Adrenal gland (tissue), 12 donors: ENCODE data around the gene MIPOL1. TPM values are rescaled to one million over a fixed set of nuclear protein-coding genes. Genes with fewer than 3 reads are reported as not detected.
"Not testable (repeated sequence)": the region's sequence is repeated elsewhere in the genome, so short reads cannot be mapped to it uniquely, and the experiment has no call there.

Experiments
- DNase-seq, 7 donors: peaks; one replicate each; pipeline ENCODE4 v3.0.0-alpha.2; 2019 to 2020
- H3K27ac ChIP-seq, 5 donors: fragments of 200-600 bp; sonication (generic) in 4 of 5; 1 replicate in 3 of 5; 2 replicates in 2 of 5; pipeline versions ENCODE4 v1.5.1 to v1.8.0; 2016 to 2020; ENCODE audit warnings: mild to moderate bottlenecking in 1 of 5
- H3K27me3 ChIP-seq: fragments of 200-600 bp; 2 replicates; pipeline ENCODE4 v1.8.0; 2021
- H3K36me3 ChIP-seq, 2 donors: fragments of 200-600 bp; replicated peaks in 1 of 2; 1 replicate in 1 of 2; 2 replicates in 1 of 2; pipeline versions ENCODE4 v1.5.1 to v1.8.0; 2018 to 2022
- H3K4me1 ChIP-seq, 2 donors: fragments of 200-600 bp; replicated peaks in 1 of 2; 1 replicate in 1 of 2; 2 replicates in 1 of 2; pipeline versions ENCODE4 v1.5.1 to v1.8.0; 2018 to 2021
- H3K4me3 ChIP-seq, 4 donors: fragments of 200-600 bp; sonication (generic) in 3 of 4; one replicate each; pipeline ENCODE4 v1.5.1; 2016 to 2018
- H3K9me3 ChIP-seq, 3 donors: fragments of 200-600 bp; sonication (generic) in 1 of 3; replicated peaks in 1 of 3; 1 replicate in 2 of 3; 2 replicates in 1 of 3; pipeline versions ENCODE4 v1.5.1 to v1.8.0; 2016 to 2021
- POLR2A ChIP-seq, 2 donors: fragments of 450-650 bp; IDR thresholded peaks; one replicate each; pipeline ENCODE4 v1.6.1; 2017; ENCODE audit warnings: antibody characterized with exemption in 2 of 2, mild to moderate bottlenecking in 2 of 2, moderate library complexity in 1 of 2
- WGBS, 4 donors: extraction: QIAGEN DNeasy Blood & Tissue Kit in 2 of 4; methylation state at CpG; one replicate each; pipeline versions ENCODE4 v1.1.5 to v1.1.7; 2013 to 2017; 5-methylcytosine and 5-hydroxymethylcytosine counted together
- intact Hi-C, 2 donors: fragments of 100-400 bp; cut with DNase I; formaldehyde crosslinking; loops; one replicate each; pipeline versions ENCODE4 v1.14.1 to v1.15.0; 2022 to 2023
- polyA plus RNA-seq, 3 donors: library from polyadenylated mRNA; stranded (reverse); fragments of 200-250 nt in 2 of 3; fragments of 350-450 nt in 1 of 3; fragmentation: Illumina TruSeq in 1 of 3; extraction: RNeasy Lipid Tissue Mini Kit (QIAGEN cat#74804) in 1 of 3; gene quantifications; one replicate each; pipeline ENCODE4 v1.2.3, GENCODE V29; 2013 to 2014
- total RNA-seq, 9 donors: library from RNA; depleted of rRNA in 4 of 9; stranded (reverse); fragments of >200 nt in 4 of 9; fragments of 120-200 nt in 1 of 9; fragmentation: NEBNext Ultra II Directional in 1 of 9; extraction: Animal tissue kit (Norgen Biotek cat#: 25700) in 1 of 9; gene quantifications; one replicate each; pipeline versions ENCODE4 v1.1.0 to v1.2.4, GENCODE V29; 2013 to 2023
- TF ChIP-seq, protein P1 (sequence below), 6 experiments: fragments of 450-650 bp in 4 of 6; fragments of 200-600 bp in 2 of 6; sonication (generic) in 1 of 6; IDR thresholded peaks; 1 replicate in 5 of 6; 2 replicates in 1 of 6; pipeline versions ENCODE4 v1.5.1 to v1.8.0; 2016 to 2021; ENCODE audit warnings: antibody characterized with exemption in 6 of 6, mild to moderate bottlenecking in 2 of 6, moderate library complexity in 1 of 6
- donor health status: healthy with polysubstance abuse.
- donor health status: Bipolar disorder and iron deficiency.
- donor health status: DM: yes; HTN: yes; CAD: no.
- donor health status: DM: no; HTN: no; CAD: no.
- donor health status: DM: no; HTN: no; CAD: no.
- donor health status: DM: yes; HTN: yes; CAD: no.

The MIPOL1 gene
- total and polyA plus RNA-seq, 12 donors, result 2.6 to 19.1 (median 7.8) TPM

DNA sequence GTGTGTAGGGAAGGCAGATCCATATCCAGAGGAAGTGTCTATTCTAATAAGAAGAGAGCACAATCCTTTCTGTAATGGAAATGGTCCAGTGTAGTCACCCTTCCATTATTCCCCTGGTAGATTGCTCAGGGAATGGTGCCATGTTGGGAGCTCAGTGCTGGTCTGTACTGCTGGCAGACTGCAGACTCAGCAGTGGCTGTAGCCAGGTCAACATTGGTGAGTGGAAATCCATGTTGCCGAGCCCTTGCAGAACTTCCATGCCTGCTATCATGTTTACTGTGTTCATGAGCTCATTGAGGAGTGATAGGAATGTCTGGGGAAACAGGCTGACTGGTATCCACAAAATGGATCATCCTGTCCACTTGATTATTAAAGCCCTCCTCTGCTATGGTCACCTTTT lies 128.7 kb downstream of the MIPOL1 start:
- TF ChIP-seq, protein P1, sequence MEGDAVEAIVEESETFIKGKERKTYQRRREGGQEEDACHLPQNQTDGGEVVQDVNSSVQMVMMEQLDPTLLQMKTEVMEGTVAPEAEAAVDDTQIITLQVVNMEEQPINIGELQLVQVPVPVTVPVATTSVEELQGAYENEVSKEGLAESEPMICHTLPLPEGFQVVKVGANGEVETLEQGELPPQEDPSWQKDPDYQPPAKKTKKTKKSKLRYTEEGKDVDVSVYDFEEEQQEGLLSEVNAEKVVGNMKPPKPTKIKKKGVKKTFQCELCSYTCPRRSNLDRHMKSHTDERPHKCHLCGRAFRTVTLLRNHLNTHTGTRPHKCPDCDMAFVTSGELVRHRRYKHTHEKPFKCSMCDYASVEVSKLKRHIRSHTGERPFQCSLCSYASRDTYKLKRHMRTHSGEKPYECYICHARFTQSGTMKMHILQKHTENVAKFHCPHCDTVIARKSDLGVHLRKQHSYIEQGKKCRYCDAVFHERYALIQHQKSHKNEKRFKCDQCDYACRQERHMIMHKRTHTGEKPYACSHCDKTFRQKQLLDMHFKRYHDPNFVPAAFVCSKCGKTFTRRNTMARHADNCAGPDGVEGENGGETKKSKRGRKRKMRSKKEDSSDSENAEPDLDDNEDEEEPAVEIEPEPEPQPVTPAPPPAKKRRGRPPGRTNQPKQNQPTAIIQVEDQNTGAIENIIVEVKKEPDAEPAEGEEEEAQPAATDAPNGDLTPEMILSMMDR (IDR thresholded peaks at IDR 0.05), result no peak
- no peak for TF ChIP-seq POLR2A (IDR thresholded peaks at IDR 0.05)
- 89 to 100% (median 95%) methylated on average over 1 of the region's 1 CpG for WGBS, 4 donors
- H3K9me3 ChIP-seq, result no peaks in the 10 kb centered on the region
- no peaks in the 10 kb centered on the region for H3K27me3 ChIP-seq
- no peak for DNase-seq
- no peak overlapping the region for H3K4me3 ChIP-seq
- no peak overlapping the region for H3K27ac ChIP-seq
- no peaks in the 10 kb centered on the region for H3K36me3 ChIP-seq
- intact Hi-C loops, result no loop called here
- no peaks in the 10 kb centered on the region for H3K4me1 ChIP-seq

DNA sequence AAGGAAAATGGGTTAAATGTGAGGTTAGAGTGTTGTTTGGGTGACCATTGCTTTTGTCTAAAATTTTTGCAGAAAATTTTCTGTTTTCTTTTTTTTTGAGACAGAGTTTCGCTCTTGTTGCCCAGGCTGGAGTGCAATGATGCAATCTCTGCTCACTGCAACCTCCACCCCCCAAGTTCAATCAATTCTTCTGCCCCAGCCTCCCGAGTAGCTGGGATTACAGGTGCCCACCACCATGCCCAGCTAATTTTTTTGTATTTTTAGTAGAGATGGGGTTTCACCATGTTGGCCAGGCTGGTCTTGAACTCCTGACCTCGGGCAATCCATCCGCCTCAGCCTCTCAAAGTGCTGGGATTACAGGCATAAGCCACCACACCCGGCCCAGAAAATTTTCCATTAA lies 130.2 kb downstream of the MIPOL1 start:
- H3K27me3 ChIP-seq, H3K4me3 ChIP-seq, H3K36me3 ChIP-seq, H3K9me3 ChIP-seq, H3K27ac ChIP-seq, H3K4me1 ChIP-seq, DNase-seq, intact Hi-C loops: not testable (repeated sequence)
- WGBS, 4 donors, result 86 to 94% (median 90%) methylated on average over 5 of the region's 5 CpGs

DNA sequence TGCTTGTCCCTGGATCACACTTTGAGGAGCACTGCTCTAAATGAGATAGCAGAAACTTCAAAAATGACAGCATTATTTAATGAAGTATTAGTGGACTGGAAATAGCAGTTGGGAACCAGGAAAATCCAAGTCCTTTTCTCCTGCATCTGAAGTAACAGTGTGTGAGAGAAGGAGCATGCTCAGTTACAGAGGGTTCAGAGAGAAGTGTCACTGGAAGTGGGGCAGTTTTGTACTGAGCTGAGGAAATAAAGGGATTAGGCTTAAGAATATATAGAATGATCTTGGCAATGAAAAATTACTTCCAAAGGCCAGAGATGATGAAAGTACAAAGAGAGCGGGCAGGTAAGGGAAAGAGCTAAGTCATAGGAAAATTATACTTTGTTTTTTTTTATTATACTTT lies 130.9 kb downstream of the MIPOL1 start:
- Histone ChIP-seq H3K4me1 (no peaks in the 10 kb centered on the region), H3K9me3 (no peaks in the 10 kb centered on the region), H3K36me3 (no peaks in the 10 kb centered on the region), H3K27ac (no peak overlapping the region), H3K4me3 (no peak overlapping the region), H3K27me3 (no peaks in the 10 kb centered on the region)
- TF ChIP-seq, protein P1 (IDR thresholded peaks at IDR 0.05), result no peak
- no peak for TF ChIP-seq POLR2A (IDR thresholded peaks at IDR 0.05)
- intact Hi-C loops, result no loop called here
- 91 to 100% (median 97%) methylated on average over 1 of the region's 1 CpG for WGBS, 4 donors
- no peak for DNase-seq

DNA sequence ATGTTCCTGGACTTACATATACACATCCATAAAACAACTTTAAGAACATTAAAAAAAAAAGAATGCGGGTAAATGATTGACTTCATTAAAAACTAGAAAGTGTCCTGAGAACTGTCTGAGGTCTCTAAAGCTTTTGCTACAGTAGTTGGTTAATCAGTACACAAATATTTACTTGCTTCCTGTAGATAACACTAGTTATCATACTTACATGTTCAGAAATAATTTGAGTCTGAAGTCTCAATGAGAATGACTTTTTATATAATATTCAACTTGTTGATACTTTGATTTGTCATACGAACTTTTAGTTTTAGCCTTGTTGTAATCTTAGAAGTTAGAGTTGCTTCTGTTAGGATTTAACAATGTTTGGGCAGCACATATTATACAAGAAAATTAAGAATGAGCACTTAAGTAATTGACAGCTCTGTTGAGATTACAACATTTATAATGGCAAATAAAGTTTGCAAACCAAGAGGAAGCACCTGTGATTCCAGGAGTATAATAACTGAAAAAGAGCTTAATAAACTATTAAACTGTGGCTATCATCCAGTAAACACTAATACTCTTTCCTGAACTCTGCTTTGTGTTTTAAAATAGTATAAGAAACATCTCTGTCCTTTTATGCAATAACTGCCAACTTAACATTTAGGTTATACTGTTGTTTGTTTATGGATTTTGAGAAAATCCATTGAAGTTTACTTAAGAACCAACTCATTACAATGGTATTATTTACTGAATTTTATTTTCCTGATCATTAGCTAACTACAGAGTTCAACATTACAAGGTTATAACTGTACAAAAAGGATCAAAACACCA lies 131.7 kb downstream of the MIPOL1 start:
- Histone ChIP-seq H3K4me1 (no peaks in the 10 kb centered on the region), H3K27me3 (no peaks in the 10 kb centered on the region), H3K27ac (no peak overlapping the region), H3K9me3 (no peaks in the 10 kb centered on the region), H3K4me3 (no peak overlapping the region), H3K36me3 (no peaks in the 10 kb centered on the region)
- 76 to 89% (median 86%) methylated on average over 2 of the region's 2 CpGs for WGBS, 4 donors
- TF ChIP-seq, protein P1 (IDR thresholded peaks at IDR 0.05), result no peak
- no peak for TF ChIP-seq POLR2A (IDR thresholded peaks at IDR 0.05)
- DNase-seq, result no peak
- intact Hi-C loops, result no loop called here

DNA sequence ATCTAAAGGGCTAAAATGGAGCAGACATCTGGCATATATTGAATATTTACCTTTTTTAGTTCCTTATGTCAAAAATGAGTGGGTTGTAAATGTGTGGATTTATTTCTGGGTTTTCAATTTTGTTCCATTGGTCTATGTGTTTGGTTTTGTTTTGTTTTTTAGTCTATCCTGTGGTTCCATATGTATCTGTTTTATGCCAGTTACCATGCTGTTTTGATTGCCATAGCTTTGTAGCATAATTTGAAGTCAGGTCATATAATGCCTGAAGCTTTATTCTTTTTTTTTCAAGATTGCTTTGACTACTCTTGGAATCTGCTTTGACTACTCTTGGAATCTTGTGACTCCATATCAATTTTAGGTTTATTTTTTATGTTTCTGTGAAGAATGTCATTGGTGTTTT lies 133.2 kb downstream of the MIPOL1 start:
- DNase-seq, result no peak
- intact Hi-C loops, result no loop called here
- Histone ChIP-seq H3K4me3 (no peak overlapping the region), H3K4me1 (no peaks in the 10 kb centered on the region), H3K27ac (no peak overlapping the region), H3K36me3 (no peaks in the 10 kb centered on the region), H3K27me3 (no peaks in the 10 kb centered on the region), H3K9me3 (no peaks in the 10 kb centered on the region)
- TF ChIP-seq, protein P1 (IDR thresholded peaks at IDR 0.05), result no peak
- no peak for TF ChIP-seq POLR2A (IDR thresholded peaks at IDR 0.05)
